ENCODE results near the gene C3orf22.

The C3orf22 gene

DNA sequence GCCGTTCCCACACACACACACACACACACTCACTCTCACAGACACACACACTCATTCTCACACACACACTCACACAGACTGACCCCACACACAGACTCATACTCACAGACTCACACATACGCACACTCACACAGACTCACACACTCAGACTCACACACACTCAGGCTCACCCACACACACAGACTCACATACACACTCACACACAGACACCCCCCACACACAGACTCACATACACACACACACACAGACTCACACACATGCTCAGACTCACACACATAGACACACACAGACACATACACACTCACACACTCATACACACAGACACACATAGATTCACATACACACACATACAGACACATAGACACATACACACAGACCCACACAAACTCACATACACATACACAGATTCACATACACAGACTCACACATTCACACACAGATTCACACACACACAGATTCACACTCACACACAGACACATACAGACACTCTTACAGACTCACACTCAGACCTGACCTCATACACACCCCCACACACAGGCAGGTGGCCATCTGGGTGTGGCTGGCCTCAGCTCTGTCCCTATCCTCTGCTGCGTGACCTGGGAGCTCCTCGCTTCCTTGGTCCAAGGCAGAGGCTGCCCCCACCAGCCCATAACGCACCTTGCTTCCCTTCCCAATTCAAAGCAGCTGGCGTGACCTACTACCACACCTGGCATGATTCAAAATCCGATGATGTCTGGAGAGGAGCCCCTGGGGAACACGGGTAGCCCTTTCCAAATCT lies 1.9 kb downstream of the C3orf22 start:
- DNase-seq (ENCODE audit: low read depth in 2 of 2), result no peak

DNA sequence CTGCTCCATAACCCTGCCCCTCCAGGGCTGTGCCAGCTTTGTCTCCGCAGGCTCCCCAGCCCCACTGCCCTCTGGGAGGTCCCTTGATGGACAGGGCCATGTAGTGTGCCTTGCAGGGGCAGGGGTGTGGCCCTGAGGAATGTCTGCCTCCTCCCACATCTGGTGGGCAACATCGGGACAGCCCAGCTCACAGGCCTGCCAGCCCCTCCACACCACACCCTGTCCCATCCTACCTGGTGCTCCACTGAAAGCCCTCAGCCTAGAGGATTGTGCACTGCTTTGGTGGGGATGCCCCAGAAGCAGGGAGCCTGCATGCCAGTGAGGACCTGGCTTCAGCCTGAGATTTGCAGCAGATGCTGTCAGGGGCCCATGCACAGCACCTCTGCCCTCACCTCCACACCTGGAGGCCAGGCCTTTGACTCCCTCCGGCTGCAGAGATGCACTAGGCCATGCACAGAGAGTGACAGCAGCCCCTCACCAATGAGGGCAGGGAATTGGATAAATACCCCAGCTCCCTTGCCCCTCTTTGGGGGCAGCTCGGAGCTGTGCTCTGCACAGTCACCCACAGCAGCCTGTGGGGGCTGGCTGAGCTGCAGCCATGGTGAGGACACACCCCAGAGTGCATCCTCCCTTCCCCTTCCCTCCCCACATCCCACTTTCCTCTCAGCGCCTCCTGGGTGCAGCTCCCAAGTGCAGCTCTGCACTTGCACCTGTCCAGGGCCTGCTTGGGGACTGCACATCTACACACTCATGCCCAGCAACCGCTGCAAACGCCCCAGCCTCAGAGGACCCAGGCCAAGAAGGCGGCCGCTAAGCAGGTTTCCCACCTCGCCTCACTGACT lies 2.7 kb downstream of the C3orf22 start:
- no peak for DNase-seq (ENCODE audit: low read depth in 2 of 2)

DNA sequence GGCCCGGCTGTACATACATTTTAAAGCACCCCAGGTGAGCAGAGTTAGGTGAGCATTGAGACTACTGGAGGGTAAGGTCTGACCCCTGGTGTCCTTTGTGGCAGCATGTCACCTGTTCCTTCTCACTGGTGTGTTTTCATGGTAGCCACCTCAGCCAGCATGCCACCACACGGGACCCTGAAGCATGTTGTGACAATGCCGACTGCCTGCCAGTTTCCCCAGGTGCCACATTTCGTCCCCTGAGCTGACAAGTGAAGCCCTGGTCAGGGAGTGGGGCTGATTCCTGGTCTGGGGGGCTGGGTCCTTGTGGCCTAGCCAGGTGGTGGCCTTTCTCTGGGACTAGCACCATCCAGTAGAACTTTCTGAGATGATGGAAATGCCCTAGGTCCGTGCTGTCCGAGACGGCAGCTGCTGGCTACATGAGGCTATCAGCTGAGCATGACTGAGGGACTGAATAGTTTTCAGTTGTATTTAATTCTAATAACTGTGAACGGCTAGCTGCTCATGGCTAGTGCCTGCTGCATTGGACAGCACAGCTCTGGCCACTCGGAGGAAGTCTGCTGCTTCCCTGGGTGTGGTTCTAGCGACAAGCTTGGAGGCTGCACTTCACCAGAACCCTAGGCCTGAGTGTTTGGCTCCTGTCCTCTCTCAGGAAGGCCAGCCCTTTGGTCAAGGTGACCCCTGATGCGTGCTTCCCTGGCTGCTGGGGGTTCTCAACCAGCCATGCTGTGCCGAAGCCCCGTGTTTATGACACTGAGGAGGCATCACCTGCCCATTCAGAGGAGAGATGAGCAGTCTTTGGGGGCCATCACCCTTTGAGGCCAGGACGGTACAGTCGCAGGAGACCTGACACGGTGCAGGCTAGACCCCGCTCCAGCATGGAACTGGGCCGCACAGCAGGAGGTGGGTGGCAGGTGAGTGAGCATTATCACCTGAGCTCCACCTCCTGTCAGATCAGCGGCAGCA lies 3.9 kb downstream of the C3orf22 start:
- DNase-seq (ENCODE audit: low read depth in 2 of 2), result no peak

DNA sequence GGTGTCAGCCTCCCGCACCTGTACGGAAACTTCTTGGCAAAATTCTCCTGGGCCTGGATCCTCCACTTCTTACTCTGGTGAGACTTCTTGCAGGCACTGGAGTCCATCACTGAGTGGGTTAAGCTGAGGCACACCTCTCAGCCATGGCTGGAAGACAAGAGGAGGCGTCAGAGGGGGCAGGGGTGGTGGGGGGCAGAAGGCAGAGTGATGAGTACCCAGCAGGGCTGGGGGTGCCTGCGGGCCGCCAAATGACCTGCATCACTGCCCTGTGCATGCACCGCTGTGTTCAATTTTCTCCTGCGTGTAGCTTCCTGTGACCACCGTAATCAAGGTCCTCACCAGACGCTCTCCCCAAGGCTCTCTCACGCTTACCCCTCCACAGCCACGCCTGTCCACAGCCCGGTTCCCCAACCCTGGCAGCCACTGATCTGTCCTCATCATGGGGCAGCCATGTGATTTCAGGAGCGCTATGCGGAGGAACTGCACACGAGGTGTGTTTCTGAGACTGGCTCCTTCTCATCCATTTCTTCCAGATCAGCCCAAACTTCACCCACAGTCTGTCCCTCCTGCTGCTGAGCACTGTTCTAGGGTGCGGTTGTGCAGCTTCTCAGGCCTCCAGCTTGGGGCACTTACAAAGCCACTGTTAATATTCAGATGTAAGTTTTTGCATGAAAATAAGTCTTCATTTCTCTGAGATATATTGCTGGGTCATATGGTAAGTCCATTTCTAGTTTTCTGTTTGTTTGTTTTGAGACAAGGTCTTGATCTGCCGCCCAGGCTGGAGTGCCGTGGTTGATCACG lies 5.2 kb downstream of the C3orf22 start:
- no peak for DNase-seq (ENCODE audit: low read depth in 2 of 2)

DNA sequence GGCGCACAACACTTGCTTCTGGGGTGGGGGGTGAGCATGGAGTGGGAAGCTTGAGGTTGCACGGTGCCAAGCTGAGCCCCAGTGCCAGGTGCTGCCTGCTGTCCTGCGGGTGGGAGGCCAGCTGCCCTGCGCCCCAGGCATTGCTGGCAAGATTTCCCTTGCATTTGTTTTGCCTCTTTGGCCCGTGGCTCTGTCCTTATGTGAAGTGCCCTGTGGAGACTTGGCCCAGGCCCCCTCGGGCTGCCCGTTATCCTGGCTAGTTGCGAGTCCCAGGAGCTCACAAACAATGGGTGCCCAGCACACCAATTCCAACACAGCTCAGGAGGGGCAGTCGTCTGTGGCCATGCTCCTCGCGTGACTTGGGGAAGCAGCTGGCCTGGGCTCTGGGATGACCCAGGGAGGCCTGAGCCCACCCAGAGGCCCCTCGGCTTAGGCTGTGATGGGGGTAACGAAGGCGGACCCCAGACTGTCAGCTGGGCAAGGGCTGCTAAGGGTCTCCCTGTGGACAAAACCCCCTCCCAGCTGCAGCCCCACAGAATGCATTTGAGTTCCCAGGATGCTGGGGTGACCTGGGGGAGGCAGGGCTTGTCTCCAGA lies 5.9 kb downstream of the C3orf22 start:
- no peak for DNase-seq (ENCODE audit: low read depth in 2 of 2)

DNA sequence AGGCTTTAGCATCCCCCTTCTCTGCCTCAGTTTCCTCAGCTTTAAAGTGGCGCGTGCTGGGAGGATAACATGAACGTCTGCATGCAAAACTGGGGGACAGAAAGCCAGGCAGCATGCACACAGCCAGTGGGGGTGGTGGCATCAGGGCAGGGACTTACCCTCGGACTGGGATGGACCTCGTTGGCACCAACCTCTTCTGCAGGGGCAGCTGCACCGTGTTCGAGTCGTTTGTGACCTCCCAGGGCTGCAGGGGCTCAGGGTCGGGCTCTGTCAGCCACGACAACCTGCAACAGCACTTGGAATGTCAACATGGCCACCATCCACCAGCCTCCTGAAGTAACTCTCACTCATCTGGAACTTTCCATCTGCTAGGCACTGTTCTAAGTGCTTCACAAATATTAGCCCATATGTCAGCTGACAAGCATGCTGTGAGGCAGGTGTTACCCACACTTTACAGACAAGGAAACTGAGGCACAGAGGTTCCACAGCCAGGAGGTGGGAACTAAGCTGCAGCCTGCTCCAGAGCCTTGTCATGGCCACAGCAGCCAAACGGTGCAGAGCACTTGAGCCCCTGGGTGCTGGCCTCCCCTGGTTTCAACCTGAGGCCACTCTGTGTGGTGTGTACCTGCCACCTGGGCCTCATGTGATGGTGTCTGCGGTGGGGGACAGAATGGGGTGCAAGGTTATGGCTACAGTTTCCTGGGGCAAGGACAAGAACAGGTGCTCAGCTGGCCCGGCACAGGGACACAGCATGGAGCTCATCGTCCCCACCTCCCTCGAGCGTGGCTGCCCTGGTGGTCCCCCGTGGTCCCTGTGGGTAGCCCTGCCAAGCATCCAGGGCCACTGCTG lies 6.7 kb downstream of the C3orf22 start:
- DNase-seq (ENCODE audit: low read depth in 2 of 2), result no peak

DNA sequence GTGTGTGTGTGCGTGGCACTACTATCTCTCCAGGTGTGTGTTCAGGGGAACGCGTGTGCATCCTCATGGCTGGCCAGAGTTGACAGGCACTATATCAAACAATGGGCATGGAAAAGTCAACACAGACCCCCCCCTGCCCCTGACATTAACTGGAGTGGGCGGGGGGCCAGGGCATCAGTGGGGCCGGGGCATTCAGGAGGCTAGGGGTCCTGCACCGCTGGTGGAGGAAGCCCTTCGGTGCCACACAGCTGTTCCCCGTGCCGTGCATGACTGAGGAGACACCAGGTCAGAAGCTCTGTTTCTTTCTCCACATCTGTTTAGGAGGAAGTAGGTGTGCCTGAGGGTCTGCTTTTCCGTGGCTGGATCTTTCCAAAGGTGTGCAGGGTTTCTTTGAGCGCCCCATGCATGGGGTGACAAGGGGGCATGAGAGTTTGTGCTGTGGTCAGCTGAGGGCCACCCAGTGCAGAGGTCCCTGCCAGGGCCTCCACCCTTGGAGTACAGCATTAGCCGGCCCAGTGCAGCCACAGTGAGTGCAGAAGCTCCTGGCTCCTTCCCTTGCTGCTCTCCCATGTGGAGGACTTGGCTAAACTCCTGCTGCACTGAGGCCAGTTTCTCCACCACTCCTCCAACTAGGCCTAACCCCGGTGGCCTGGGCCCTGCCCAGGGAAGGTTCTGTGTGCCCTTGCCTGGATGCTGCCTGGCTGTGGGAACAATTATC lies 7.5 kb downstream of the C3orf22 start:
- no peak for DNase-seq (ENCODE audit: low read depth in 2 of 2)

DNA sequence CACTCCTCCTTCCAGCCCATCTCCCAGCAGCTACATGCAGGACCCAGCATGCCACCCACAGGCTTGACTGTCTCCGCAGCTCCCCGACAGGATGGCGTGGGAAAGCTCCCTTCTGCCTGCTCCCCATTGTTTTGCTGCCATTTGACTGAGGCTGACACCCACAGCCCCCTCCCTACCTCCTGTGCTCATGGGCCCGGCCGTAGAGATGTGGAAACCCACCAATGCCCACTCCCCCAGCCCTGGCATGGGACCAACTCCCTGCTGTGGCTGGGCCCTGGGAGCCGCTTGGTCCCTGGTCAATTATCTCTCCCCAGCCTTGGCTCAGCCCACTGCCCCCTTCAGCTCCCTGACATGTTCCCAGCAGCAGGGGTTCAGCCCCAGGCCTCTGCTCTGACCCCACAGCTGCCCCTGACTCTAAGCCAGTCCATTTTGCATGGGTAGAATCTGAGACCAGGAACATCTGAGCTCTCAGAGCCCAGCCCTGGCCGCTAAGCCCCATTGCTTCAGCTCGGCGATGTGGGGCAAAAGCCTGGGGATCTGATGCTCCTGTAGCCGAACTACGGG lies 8.2 kb downstream of the C3orf22 start:
- no peak for DNase-seq (ENCODE audit: low read depth in 2 of 2)

DNA sequence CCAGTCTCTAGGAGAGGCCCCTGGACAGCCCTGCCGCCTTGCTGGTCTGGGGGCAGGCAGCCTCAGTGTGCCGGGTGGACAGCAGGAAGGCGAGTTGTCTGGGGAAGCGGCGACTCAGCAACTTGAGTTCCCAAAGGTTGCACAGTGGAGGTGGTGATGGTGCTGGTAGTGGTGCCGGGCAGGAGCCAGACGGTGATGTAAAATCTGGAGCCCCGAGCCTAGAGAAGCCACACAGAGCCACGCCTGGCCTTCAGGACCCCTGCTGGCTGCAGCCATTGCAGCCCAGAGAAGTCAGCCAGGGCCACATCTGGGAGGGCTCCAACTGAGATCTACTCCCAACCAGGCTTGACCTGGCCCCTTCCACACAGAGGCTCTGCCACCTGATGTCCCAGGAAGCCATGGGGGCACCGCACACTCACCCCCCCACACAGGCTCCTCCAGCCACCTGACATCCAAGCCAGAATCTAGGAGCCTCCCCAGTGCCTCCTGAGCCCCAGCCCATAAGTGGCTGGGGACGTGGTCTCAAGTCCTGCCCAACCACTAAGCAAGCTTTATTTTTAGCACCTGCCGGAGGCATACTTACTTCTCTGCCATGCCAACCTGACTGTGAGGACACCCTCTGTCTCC lies 8.8 kb downstream of the C3orf22 start:
- DNase-seq (ENCODE audit: low read depth in 2 of 2), result no peak

DNA sequence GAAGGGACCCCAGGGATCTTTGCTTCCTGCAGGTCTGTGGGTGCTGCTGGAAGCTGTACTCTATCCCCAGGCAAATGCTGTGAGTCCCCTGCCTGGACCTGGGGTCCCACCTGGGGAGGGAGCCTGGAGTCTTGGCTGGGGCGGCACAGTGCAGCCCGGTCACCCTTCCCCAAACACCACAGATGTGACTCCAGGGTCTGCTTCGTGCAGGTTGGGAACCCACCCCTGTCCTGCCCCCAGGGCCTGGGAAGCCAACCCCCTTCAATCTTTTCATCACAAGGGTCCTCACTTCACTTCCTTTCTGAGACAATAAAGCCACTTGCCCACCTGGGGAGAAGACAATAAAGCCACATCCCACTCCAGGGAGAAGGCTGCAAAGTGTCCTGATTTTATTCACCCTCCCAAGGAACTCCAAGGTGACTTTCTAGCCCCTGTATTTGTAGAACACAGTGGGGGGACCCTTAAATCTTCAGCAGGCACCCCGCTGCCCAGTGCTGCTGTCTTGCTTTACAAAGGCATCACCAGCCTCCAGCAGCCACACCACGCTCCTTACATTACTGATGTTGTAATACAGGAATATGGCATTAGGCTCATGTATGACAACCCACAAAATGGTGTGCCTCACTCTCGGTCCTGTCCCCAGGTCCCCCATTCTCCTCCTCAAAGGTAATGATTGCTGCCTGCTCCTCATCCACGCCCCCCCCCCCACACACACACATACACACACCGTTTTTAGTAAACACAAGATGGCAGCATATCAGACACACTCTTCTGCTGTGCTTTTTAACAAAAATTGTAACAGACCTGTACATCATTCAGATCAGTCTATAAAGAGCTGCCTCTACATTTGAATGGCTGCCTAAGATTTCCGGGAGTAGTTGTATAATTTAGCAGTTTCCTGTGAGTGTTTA lies 9.9 kb downstream of the C3orf22 start:
- DNase-seq (ENCODE audit: low read depth in 2 of 2), result no peak

DNA sequence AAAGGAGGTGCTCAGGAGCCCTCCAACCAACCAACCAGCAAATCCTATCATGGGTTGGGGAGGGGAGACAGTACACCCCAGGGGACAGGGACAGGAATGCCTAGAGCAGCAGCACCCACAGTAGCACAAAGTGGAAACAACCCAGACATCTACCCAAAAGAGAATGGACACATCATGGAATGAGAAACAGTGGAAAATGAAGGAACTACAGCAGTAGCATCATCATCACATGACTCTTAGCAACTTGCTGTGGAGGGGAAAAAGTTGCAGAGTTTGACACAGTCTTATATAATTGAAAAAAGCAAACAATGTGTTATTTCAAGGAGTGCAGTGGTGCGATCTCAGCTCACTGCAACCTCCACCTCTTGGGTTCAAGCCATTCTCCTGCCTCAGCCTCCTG lies 11.0 kb downstream of the C3orf22 start:
- DNase-seq (ENCODE audit: low read depth in 2 of 2), result no peak

DNA sequence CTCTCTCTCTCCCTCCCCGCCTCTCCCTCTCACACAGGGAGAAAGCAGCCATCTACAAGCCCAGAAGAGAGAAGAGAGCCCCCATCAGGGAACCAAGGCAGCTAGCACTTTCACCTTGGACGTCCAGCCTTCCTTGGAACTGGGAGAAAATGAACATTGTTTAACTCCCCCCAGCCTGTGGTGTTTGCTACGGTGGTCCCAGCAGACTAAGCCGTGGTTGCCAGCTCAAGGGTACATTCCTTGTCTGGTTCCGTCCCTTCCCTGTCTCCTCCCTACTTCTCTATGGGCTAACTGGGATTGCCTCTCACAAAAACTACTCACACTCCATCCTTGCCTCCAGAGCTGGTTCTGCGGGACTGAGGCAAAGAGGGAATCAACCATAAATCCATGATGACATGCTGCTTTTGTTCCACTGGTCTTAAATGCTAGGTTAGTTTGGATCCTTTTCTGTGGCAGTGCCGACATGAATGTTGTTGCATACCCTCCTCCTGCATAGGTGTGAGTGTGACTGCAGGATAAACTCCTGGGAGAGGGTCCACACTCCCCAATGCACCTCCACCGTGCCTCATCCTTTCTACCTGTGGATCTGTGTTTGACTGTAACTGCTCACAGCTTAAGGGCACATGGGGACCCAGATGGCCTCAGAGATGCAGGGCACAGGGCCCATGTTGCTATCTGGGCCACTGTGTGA lies 12.0 kb downstream of the C3orf22 start:
- DNase-seq (ENCODE audit: low read depth in 2 of 2), result no peak

DNA sequence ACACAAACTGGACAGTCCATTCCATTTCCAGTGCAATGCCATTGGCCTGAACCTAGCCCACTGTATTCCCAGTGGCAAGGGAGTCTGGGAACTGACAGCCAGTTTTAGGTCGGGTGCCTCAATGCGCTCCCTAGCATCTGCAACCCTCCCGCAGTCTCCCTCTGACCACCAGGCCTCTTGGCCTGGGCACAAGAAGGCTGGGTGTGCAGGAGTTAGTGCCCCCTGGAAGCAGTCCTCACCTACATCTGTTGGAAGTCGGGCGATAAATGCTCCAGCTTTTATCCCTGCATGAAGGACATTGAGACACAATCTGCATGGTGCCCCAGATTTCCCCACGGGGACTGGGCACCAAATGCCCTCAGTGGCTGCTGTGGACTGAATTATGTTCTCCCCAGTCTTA lies 12.7 kb downstream of the C3orf22 start:
- DNase-seq (ENCODE audit: low read depth in 2 of 2), result no peak

DNA sequence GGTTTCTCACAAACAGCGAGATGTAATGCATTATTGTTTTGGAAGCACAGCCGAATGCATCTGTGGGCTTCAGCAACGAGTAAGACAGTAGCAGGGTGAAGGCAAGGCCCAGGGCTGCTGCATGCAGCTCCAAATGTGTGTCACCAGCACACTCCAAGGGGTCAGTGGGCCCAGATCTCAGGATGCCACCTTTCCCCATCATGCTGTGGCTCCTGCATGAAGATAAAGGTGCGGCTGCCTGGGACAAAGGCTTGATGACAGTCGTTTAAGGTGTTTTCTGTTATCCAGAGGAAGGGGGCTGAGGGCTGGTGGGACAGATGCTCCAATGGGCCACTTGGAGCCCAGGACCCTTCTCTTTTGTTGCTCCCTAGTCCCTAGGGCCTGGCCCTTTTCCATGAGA lies 13.2 kb downstream of the C3orf22 start:
- no peak for DNase-seq (ENCODE audit: low read depth in 2 of 2)

DNA sequence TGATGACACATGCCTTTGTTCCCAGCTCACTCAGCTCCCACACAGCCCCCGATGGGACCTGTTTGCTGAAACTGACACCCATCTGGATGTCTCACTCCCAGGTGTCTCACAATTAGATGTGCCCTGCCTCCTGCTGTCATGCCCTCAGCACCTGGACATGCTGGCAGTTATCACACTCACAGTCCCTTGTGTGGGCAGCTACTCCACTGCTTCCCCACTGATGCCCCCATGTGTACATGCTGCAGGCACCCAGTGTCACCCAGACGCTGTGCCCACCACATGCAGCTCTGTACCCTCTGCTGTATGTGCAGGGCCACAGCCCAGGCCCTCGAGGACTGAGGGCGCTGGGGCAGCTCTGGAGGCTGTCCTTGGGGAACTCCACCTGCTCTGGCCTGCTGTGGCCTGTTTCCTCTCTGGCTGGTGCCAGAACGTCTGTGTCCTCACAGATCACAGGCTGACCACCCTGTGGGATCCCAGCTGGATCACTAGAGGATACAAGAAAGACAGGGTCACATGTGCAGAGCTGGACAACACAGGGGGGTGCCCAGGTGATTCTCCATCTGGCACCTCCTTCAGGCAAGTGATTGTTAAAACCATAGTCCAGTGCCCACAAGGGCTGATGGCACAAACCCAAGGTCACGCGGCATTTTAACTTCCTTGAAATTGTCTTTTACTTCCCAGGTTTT lies 14.0 kb downstream of the C3orf22 start:
- no peak for DNase-seq (ENCODE audit: low read depth in 2 of 2)

DNA sequence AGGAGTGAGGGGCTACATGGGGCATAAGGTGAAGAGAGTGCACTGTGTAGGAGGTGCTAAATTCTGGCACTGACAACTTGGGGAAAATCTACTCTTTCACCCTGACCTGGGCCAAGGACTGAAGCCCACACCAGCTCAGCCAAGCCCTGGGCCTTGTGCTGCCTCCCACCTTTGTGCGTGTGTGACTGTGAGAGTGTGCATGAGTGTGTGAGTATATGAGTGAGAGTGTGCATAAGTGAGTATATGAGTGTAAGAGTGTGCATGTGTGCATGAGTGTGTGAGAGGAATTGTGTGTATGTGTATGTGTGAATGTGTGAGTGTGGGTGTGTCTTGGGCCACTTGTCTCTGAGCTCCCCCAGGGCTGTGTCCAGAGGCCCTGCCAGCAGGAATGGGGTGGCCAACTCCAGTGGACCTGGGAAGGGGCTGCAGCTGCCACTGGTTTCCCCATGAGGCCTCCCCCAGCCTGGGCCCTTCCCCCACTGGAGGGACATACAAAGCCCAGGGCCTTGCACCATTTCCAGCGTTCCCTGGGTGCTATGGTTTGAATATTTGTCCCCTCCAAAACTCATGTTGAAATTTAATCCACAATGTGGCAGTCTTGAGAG lies 15.2 kb downstream of the C3orf22 start:
- DNase-seq (ENCODE audit: low read depth in 2 of 2), result no peak
